Epithelial cell of esophagus (primary cell): ENCODE data around the gene CFAP97.
A peak's percentile ranks its signal among the peaks of the same experiment; 100 is the strongest.

Source experiments
- DNase-seq: peaks from one replicate; pipeline ENCODE4 v3.0.0; 2010; ENCODE audit warnings: low read depth
- H3K4me3 ChIP-seq: 2 replicates; pipeline ENCODE4 v1.5.1; 2011; ENCODE audit warnings: mild to moderate bottlenecking, low read length, control low read depth
- CTCF ChIP-seq: IDR thresholded peaks from 2 replicates; pipeline ENCODE4 v1.5.1; 2011; ENCODE audit warnings: low read depth, mild to moderate bottlenecking, low read length, control low read depth, inconsistent platforms; ENCODE audit not compliant: insufficient read depth; ENCODE audit errors: missing control alignments

The CFAP97 gene

DNA sequence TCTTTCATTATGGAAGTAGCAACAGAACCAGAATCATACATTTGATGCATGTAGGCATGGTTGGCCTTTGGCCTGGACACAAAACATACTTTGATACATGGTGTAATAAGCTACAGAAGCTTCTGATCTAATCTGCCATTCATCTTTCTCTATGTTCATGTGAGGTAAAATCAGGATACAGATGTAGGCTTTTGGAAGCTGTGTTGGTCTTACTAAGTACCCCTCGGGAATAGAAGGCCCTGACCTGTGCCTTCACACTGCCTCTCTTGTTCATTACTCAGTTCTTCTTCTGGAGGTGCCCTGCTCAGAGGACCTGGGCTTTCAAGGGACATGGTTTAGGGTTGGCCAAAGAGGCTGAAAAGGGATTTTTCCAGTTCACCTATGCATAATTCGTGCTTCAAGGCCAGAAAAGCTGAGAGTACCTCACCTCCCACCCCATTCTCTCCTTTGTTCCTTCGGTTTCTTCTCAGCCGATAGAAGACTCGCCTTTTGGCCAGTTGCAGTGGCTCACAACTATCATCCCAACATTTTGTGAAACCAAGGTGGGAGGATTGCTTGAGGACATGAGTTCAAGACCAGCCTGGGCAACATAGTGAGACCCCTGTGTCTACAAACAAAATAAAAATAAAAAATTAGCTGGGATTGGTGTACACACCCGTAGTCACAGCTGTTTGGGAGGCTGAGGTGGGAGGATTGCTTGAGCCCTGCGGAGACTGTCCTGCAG is 31.5 kb upstream of the CFAP97 start:
- no peak for DNase-seq
- TF ChIP-seq CTCF = no peak
- no peak overlapping the region for H3K4me3 ChIP-seq

DNA sequence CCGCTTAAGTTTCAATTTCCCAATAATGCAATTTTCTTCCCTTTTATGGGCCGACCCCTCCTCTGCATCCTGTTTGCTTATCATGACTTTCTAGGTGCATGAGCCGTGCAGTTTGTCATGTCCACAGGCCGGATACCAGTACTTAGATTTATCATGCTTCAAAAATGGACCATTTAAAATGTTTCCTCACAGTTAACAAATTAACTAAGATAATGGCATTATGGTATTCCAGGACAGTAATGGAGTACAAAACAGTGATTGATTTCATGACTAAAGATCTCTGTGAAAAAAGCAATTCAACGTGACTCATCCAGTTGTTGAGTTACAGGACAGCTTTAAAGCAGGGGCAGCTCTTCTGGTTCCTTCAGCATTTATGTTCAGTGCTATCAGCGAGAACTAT is 28.6 kb upstream of the CFAP97 start:
- no peak for TF ChIP-seq CTCF
- H3K4me3 ChIP-seq = no peak overlapping the region
- peak; percentile 50 for DNase-seq

DNA sequence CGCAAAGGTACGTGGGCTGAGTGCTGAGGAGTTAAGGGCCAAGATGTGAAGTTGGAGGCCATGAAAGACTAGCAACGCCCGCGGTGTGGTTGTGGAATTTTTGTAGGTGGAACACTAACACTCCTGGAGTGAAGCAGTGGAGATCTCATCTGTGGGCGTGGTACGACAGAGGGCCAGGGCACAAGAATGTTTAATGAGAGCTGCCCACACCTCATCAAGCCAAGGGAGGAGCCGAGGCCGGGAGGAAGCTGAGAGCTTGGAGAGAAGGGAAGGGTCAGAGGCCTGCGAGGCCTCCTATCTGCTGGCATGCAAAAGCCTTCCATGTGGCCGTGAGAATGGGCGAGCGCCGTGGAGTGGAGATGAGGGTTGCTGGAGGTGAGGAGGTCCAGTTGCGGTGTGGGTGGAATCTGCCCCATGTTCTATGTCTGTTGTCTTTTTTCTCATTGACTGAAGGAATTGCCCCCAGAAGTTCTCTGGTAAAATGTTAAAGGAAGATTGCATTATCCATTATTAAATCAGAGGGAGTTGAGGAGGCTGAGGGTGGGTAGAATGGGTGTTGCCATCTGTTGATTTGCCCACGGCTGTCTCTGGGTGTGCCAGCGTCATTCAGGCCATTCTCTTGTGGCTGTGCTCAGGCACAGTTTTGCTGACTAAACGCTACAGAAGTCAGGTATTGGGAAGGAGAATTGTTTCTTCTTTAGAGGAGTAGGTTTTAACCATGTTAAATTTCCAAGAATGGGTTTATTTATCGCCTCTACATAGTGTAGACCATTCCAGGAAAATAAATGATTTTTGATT is 25.4 kb upstream of the CFAP97 start:
- no peak overlapping the region for H3K4me3 ChIP-seq
- no peak for TF ChIP-seq CTCF
- DNase-seq = no peak

- no peak for TF ChIP-seq CTCF
- no peak for DNase-seq
- H3K4me3 ChIP-seq = no peak overlapping the region
Measured at GRCh38 chr4:185227713-185228278, 24.0 kb upstream of the CFAP97 start.

DNA sequence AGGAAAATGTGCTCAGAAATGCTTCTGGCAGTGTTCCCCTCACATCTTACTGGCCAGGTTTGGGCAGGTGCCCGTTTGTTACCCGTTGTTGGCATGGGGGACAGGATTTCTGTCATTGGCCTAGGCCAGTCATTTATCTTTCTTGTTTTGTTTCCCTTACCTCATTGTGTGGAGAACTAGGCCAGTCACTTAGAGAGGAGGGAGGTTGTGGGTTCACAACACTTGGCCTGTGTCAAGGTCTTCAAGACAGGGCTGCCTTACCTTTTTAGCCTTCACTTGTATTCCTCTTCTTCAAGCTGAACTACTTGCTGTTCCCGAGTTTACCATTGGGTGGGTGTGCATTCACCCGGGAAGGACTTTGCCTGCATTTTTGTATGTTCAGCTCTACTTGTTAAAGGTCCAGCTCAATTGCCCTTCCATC is 23.3 kb upstream of the CFAP97 start:
- no peak for DNase-seq
- H3K4me3 ChIP-seq = no peak overlapping the region
- no peak for TF ChIP-seq CTCF

GRCh38 chr4:185225940-185226339 is 22.1 kb upstream of the CFAP97 start:
- no peak for DNase-seq
- no peak overlapping the region for H3K4me3 ChIP-seq

More at GRCh38 chr4:185225940-185226339, 22.1 kb upstream of the CFAP97 start:
- TF ChIP-seq CTCF = no peak
